ENCODE measurements around the gene SMURF2.
A peak's percentile ranks its signal among the peaks of the same experiment; 100 is the strongest.
"Not testable (repeated sequence)": the region's sequence is repeated elsewhere in the genome, so short reads cannot be mapped to it uniquely, and the experiment has no call there.

The SMURF2 gene

GRCh38 chr17:64661976-64662773 is at the start of gene SMURF2:
SMURF2 (minus strand) TSS chr17:64662307; CDS start chr17:64661880, 427 bp downstream.
- peak; percentile 56 to 63 for DNase-seq (ENCODE audit: low read depth in 2 of 2)

DNA sequence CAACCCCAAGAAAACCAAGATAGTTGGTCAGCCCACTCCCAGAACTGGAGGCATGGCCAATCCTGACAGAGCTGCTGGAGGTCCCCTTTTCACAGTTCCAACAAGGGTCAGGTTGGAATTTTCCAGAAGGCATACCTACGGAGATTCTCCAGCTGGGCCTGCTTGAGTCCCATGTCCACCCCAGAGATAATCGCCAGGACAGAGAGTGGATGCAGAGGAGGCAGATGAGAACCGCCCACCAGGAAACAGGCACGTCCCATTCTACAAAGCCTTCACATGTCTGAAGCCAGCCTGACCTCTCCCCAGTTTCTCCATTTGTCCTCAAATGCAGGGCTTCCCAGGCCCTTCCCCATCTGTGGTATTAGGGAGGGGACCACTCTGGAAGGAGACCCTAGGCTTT is 47.4 kb upstream of the SMURF2 start:
- no peak for DNase-seq (ENCODE audit: low read depth in 2 of 2)

- DNase-seq (ENCODE audit: low read depth in 2 of 2) = no peak
These were observed 45.0 kb upstream of the SMURF2 start for GRCh38 chr17:64707050-64707591.

DNA sequence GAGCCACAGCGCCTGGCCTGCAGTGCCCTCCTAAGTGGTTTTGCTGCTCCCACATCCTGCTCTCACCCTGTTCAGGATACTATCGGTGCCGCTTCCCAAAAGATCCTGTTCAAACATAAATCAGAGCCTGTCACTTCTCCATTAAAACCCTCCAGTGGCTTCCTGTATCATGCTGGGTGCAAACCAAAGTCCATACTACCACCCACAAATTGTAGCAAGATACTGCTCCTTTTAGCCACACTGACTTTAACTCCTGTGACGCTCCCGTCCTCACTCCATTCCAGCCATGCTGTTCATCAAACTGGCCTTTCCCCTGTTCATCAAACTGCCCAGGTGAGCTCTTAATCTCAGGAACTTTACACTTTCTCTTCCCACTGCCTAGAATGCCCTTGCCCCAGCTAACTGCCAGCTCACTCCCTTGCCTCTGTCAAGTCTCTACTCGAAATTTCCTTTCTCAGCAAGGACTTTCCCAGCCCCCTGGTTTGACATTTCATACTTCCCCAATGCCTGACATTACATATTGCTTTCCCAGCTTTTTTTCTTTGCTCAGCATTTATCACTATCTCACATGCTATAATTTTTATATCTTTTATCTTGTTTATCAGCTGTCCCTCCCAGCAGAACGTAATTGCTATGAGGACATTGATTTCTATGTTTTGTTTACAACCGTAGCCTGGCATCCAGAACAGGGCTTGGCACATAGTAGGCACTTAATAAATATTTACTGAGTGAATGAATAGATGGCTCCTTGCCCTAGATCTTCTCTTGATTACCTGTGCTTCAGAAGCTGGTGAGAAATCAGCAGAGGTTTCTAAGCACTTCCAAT is 44.3 kb upstream of the SMURF2 start:
- DNase-seq (ENCODE audit: low read depth in 2 of 2) = no peak

DNA sequence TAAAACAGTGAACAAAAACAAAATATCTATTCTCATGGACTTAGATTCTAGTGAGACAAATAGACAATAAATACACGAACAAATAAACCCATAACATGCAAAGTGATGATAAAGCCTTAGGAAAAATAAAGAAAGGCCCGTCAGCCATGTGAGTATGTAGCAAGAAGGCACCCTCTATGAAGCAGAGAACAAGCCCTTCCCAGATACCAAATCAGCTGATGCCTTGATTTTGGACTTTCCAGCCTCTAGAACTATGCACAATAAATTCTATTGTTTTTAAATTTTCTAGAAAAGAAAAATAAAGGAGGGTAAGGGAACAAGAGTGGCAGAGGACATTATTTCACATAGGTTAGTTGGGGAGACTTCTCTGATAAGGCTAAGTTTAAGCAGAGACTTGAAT is 40.7 kb upstream of the SMURF2 start:
- no peak for DNase-seq (ENCODE audit: low read depth in 2 of 2)

GRCh38 chr17:64698725-64699124 is 36.6 kb upstream of the SMURF2 start:
- no peak for DNase-seq (ENCODE audit: low read depth in 2 of 2)

DNA sequence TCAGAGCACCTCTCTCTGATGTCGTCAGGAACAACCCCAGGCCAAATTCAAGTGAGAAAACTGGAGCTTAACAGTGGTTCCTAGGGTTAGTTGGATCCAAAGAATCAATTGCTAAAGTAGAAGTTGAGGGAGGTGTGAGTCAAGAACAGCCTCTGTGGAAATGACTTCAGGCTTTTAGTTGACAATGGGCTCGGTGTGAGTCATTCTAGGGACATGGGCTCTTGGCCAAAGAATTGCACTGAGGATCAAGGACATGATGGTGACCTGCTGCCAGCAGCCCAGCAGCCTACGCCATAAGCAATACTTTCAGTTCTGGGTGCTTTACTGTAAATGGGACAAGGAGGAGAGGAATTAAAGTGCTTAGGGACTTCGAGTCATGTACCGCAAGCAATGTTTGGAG is 32.1 kb upstream of the SMURF2 start:
- DNase-seq (ENCODE audit: low read depth in 2 of 2) = no peak

DNA sequence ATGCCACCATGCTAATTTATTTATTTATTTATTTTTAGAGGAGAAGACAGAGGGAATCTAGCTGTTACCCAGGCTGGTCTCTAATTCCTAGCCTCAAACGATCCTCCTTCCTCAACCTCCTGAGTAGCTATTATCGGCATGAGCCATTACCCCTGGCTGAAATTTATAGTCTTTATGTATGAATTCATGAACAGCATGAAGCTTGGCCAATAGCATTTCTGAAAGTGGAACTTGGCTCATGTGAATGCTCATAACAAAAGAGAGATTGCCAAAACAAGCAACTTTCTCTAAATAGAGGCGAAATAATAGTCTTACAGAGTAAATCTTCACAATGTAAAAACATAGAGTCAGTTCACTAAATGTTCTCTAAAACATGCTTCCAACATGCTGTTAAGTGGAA is 30.1 kb upstream of the SMURF2 start:
- no peak for DNase-seq (ENCODE audit: low read depth in 2 of 2)

- DNase-seq (ENCODE audit: low read depth in 2 of 2) = no peak
These were observed 27.0 kb upstream of the SMURF2 start for GRCh38 chr17:64689106-64689505.

GRCh38 chr17:64688481-64688880 is 26.4 kb upstream of the SMURF2 start:
- DNase-seq (ENCODE audit: low read depth in 2 of 2) = no peak

DNA sequence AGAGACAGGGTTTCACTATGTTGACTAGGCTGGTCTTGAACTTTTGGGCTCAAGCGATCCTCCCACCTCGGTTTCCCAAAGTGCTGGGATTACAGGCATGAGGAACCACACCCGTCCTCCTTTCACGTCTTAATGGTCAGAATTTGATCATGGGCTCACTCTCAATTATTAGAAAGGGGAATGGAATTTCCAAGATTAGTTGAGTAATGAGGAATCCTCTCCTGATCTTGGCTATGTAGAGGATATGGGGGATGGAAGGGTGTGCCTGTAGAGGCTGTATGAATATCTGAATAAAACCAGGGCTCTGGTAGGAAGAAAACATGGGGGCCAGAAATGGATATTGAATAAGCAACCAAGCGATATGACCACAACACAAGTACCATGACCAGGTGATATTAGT is 25.9 kb upstream of the SMURF2 start:
- no peak for DNase-seq (ENCODE audit: low read depth in 2 of 2)

DNA sequence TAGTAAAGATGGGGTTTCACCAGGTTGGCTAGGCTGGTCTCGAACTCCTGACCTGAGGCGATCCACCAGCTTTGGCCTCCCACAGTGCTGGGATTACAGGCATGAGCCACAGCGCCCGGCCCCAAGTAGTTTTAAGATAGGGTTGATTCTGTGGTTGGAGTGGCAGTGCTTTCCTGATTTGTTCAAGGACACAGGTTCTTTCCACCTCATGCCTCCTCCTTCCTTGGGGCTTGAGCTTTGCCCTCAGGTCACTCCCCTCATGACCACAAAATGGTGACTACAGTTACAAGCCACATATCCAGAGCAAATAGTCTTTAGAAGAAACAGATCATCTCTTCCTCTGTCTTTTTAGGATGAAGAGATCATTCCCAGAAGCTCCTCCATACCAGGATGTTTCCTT is 25.3 kb upstream of the SMURF2 start:
- no peak for DNase-seq (ENCODE audit: low read depth in 2 of 2)

DNA sequence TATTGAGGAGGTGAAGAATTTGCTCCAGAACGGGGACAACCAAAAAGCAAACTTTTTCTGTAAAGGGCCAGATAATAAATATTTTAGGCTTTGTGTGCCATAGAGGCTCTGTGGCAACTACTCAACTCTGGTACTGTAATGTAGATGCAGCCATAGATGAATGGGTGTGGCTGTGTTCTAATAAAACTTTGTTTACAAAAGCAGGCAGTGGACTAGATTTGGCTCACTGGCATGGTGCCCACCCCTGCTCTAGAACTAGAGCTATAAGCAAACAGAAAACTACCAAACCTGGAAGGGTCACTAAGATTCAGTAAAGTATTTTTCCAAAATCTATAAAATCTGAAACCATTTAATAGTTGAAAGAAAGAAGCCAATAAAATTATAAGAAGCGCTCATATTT is 24.6 kb upstream of the SMURF2 start:
- DNase-seq (ENCODE audit: low read depth in 2 of 2) = no peak

DNA sequence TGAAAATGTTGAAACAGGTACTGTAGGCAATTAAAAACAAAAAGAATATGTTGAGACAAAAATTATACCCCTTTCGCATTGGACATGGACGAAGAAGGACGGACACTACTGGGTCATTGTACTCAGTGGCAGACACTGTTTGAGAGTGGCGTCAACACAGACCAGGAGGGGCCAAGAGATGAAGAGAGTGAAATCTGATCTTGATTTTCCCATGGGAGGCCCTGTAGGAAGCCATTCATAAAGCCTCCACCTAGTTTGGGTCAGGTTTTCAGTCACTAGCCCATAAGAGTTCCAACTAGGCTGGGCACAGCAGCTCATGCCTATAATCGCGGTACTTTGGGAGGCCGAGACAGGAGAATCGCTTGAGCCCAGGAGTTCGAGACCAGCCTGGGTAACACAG is 23.6 kb upstream of the SMURF2 start:
- DNase-seq (ENCODE audit: low read depth in 2 of 2) = no peak

DNA sequence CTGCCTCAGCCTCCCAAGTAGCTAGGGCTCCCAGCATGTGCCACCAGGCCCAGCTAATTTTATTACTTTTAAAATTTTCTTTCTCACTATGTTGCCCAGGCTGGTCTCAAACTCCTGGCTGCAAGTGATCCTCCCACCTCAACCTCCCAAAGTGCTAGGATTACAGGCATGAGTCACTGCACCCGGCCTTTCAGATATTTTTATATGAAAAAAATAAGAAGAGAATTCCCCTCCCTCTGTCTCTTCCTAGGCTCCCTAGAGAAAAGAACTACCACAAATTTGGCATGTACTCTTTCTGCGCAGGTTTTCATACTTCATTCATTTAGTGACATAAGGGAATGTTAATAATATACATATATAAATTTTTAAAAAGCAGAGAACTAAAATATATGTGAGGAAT is 21.7 kb upstream of the SMURF2 start:
- DNase-seq (ENCODE audit: low read depth in 2 of 2) = no peak

DNA sequence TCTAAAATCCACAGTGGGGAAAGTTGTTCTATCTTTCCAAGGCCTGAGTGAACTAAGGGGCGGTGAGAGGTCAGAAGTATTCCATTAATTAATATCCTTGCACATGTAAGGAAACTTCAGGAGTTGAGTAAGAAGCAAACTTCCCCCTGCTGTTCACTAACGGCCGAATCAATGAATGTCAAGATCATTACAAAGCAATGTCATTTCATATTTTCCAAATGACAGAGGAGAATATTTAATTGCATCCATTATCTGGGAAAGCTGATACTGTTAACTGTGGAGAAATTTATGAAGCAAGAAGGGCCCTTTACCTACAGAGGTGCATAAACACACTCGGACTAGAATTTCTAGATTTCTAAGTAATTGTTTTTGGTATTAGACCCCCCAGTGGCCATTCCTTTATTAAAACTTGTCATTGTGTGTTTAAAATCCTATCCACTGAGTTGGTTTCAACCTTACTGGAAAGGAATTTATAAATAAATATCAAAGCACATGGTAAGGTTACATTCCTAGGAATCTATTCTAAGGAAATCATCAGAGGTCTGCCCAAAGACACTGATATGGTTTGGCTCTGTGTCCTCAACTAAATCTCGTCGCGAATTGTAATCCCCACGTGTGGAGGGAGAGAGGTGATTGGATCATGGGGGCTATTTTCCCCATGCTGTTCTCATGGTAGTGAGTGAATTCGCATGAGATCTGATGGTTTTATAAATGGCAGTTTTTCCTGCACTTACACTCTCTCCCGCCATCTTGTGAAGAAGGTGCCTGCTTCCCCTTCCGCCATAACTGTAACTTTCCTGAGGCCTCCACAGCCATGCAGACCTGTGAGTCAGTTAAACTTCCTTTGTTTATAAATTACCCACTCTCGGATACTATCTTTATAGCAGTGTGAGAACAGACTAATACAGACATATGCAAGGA is 20.4 kb upstream of the SMURF2 start:
- no peak for DNase-seq (ENCODE audit: low read depth in 2 of 2)

DNA sequence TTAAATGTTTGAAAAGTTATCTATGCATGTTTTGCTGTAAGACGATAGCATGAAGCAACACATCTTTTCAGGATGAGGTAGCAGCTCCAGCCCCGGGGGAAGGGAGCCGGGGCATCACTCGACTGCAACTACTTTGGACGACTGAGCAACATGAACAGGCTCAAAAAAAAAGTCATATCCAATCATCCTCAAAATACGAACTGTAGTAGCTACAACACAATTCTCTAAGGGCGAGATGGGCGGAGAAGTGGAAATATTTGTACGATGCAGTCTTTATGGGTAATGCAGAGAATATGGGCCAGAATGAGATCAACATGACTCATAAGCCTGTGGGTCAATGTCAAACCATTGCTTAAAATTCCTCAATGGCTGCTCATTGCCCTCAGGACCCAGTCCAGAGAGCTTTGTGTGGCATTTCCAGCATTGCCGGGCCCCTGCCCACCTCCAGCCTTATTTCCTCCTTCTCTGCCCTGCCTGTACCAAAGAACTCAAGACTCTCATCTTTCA is 17.7 kb upstream of the SMURF2 start:
- DNase-seq (ENCODE audit: low read depth in 2 of 2) = no peak

- DNase-seq (ENCODE audit: low read depth in 2 of 2) = no peak
These were observed 14.7 kb upstream of the SMURF2 start for GRCh38 chr17:64676763-64677162.

- DNase-seq (ENCODE audit: low read depth in 2 of 2) = not testable (repeated sequence)
These were observed 8.9 kb upstream of the SMURF2 start for GRCh38 chr17:64670843-64671590.

- DNase-seq (ENCODE audit: low read depth in 2 of 2) = not testable (repeated sequence)
These were observed 6.0 kb upstream of the SMURF2 start for GRCh38 chr17:64667807-64668721.
